Stimulated activated CD4-positive, alpha-beta T cell treated with anti-CD3 and anti-CD28 coated beads, Interleukin-12 subunit alpha, Interleukin-12 subunit beta, amount 100 ng/mL, for 4 hours (primary cell): ENCODE data around the gene LFNG.
"Not testable (repeated sequence)": the region's sequence is repeated elsewhere in the genome, so short reads cannot be mapped to it uniquely, and the experiment has no call there.

ENCODE experiments used
- DNase-seq: peaks from one replicate; pipeline ENCODE4 v3.0.0-alpha.2; 2020

LFNG gene

DNA sequence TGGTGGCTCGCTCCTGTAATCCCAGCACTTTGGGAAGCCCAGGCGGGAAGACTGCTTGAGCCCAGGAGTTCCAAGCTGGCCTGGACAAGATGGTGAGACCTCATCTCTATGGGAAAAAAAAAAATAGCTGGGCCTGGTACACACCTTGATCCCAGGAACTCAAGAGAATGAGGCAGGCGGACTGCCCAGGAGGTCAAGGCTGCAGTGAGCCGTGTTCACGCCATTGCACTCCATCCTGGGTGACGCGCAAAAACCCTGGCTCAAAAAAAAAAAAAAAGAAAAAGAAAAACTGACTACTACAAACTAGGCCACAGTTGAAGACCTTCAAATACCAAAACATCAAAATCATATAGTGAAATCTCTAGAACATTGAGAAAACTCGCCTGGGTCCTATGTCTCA is 31.8 kb downstream of the LFNG start:
- no peak for DNase-seq

DNA sequence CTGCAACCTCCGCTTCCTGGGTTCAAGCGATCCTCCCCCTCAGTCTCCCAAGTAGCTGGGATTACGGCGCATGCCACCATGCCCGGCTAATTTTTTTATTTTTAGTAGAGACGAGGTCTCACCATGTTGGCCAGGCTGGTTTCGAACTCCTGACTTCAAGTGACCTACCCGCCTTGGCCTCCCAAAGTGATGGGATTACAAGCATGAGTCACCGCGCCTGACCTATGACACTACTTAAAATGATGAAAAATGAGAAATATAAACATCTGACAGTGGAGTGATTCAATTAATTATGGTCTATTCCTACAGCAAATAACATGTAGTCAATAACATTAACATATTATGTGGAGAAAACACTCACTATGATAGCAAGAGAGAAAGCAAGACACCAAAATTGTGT is 33.5 kb downstream of the LFNG start:
- no peak for DNase-seq

DNA sequence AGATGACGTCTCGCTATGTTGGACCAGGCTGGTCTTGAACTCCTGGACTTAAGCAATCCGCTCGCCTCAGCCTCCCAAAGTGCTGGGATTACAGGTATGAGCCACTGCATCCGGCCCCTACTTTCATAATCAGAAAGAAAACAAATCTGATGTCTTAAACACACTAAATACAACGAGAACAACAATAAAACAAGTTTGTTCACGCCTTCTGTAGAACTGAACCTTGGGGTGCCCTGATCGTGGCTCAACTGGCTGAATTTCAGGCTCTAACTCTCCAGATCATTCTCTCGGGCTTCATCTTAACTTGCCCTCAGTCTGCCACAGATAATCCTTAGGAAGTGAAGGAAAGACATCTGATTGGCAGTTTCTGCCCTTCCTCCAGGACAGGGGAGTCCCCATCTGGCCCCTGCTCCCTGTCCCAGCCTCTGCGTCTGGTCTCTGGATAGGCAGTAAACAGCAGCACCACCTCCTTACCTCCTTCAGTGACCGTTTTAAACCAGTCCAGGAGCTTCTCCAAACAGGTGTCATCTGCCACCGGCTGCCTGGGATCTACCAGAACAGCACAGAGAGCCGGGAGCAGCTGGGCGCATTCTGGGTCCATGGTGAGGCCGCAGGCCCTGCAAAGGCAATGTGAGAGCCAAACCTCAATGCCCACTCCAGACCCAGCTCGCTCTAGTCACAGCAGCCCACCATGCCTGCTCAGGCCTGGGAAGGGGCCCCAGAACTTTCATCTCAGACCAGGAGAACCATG is 34.4 kb downstream of the LFNG start:
- no peak for DNase-seq

DNA sequence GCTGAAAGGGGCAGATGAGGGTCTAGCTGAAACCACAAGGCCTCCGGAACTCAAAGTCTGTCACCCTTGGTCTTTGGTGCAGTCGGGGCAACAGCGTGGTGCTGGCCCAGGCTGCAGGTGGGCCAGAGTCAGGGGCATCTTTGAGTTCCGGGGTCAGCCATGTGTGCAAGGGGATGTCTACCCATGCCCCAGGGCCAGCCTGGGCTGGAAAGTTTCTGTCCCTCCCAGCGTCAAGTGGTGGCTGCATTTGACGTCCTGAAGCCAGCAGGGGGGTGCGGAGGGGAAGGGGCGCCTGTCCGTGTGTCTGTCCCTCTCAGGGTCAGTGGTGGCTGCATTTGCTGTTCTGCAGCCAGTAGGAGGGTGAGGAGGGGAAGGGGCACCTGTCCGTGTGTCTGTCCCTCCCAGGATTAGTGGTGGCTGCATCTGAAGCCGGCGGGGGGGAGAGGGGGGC is 35.1 kb downstream of the LFNG start:
- DNase-seq, result no peak

DNA sequence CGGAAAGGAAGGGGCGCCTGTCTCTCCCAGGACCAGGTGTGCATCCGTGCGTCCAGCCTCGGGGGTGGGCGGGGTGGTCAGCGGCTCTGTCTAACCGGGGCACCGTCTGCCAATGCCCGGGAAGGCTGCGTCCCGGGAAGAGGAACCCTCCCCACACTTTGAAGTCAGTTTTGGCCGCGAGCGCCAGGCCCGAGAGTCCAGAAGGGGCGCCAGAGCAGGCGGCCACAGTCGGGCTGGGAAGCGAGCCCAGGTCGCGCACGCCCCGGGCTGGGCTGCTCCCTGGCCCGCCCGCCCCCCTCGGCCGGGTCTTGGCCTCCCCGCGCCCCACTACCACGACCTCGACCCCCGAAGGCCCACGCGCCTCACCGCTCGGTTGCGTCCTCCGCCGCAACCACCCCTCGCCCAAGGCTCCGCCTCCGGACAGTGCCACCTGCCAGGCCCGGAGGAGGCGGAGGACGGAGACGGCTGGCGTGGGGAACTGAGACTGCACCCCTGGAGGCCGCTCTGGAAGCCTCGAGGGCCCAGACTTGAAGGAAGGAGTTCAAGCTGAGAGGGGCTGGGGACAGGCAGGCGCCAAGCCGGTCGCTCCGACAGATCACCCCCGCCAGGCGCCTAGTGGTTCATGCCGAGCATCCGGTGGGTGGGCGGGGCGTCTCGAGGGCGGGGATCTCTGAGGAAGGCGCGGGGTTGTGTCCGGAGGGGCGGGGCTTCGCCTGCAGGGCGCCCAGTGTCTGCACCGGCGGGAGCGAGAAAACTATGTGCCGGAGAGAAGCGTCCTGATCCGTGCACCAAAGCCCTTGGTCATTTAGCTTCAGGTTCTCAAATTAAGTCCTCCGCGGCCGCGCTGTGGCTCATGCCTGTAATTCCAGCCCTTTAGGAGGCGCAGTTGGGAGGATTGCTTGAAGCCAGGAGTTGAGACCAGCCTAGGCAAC is 35.8 kb downstream of the LFNG start, which contains the start of gene BRAT1:
BRAT1 (minus strand) TSS at position 404 of the 932 bp plus-strand sequence. CDS start 1,093 bp downstream, outside the sequence.
- DNase-seq, result peak; percentile 97

DNA sequence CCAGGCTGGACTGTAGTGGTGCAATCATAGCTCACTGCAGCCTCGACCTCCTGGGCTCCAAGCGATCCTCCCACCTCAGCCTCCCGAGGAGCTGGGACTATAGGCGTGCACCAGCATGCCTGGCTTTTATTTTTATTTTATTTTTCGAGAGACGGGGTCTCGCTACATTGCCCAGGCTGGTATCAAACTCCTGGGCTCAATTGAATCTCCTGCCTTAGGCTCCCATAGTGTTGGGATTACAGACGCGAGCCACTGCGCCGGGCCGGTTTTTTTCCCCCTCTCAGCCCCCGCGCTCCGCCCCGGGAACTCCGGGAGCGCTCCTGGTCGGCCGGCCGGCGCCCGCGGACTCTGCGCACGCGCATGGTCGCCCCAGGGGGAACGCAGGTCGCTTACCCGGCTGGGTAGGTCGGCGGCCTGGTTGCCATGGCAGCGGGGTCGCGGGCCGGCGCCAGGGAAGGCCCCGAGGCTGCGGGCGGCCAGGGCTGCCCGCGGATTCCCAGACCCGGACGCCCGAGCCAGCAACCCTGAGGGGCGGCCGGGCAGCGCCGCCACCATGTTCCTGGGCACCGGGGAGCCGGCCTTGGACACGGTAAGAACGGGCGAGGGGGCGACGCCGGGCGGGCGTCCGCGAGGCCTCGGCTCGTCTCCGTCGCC is 39.2 kb downstream of the LFNG start, which contains the start of gene IQCE:
IQCE (plus strand) TSS at position 351 of the 654 bp plus-strand sequence; CDS start at position 554, 203 bp downstream.
- DNase-seq, result peak; percentile 90

DNA sequence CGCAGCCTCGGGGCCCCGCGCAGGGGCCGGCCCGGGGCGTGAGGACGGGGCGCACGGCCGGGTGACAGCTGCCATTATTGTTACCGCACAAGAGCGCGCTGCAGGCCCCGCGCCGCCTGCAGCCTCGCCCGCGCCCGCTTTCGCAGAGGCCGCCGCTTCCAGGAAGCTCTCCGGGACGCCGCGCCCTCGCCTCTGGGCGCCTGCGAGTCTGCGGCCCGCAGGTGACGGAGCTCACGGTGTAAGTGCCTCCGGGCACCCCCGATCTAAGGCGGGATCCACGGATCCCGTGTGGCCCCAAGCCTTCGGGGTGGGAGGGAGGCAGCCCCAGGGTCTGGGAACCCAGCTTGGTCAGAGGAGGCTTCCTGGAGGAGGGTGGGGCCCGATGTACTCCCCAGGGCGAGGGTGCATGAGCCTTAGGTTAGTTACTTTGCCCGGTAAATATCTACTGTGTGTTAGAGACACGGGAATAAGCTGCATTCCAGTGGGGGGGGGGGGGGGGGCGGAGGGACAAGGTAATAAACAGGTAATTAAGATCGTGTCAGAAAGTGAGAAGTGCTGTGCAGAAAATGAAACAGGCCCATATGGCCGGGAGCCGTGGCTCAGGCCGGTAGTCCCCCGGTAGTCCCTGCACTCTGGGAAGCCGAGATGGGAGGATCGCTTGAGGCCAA is 39.8 kb downstream of the LFNG start:
- no peak for DNase-seq

DNA sequence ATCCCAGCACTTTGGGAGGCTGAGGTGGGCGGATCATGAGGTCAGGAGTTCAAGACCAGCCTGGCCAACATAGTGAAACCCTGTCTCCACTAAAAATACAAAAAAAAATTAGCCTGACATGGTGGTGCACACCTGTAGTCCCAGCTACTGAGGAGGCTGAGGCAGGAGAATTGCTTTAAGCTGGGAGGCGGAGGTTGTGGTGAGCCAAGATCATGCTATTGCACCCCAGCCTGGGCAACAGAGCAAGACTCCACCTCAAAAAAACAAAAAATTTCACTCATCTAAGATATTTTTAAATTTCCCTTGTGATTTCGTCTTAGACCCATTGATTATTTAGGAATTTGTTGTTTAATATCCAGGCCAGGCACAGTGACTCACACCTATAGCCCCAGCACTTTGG is 44.4 kb downstream of the LFNG start:
- not testable (repeated sequence) for DNase-seq

DNA sequence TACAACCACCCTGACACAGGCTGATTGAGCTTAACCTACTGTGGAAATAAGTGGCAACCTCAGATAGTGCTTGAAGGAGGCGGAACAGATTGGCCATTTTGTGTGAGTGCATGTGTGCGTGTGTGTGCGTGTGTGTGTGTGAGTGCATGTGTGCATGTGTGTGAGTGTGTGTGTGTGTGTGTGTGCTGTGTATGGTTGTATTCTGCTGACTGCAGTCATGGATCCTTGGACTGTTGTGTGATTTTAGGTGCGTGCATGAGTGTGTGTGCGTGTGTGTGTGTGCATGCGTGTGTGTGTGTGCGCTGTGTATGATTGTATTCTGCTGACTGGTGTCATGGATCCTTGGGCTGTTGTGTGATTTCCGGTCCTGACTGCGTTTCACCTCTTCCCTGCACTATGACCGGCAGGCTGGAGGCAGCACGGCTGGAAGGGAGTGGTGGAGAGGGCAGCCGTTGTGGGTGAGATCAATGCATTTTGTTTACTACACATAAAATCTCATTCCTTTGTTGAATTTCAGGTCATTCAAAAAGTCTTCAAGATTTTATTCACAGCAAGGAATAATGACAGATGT is 45.5 kb downstream of the LFNG start:
- DNase-seq, result no peak

DNA sequence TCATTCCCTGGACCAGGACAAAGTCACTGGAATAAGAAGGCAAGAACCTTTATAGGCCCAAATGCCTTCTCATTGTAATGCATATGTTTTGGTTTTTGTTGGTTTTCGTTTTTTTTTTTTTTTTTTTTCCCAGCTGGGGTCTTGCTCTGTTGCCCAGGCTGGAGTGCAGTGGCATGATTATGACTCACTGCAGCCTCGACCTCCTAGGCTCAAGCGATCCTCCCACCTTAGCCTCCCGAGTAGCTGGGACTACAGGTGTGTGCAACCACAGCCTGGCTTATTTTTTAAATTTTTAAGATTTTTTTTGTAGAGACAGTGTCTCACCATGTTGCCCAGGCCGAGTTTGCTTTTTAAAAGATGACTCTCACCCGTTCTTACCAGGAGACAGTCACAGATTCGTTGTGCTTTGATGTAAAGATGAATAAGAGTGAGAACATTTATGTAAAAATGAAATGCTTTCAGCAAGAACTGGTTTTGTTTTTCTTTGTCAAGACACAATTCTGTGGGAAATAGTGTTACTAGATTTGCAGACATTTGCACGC is 46.8 kb downstream of the LFNG start:
- DNase-seq, result no peak

DNA sequence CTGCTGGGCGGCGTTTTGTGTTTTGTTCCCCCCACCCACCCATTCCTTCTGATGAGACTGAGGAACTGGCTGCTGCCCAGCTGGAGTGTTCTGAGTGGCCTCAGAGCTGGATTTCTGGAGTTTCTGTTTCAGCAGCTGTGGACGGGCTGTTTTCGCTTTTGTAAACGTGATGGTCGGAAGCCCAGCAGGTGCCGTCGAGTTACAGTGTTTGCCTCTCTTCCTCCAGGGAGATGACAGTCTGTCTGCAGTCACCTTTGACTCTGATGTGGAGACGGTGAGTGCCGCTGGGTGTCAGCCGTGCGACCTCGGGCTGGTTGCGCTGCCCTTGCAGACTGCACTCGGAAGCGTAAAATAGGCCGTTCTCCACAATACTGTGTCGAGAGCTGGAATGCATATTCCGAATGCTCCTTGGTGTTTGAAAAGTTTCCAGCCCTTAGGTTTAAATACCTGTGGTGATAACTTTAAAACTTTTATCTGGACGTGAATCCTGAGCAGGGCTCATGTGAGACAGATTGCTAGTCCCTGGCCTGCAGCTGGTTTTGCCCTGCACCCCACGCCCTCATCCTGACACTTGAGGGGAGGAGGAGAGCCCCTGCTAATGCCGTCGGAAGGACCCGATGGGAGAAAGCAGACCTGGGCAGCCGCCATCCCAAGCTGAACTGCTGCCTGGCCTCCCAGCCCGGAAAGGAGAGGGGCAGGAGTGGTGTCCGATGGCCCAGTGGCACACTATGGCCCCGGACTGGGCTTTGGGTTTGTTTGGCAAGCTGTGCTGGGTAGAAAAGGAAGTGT is 47.5 kb downstream of the LFNG start:
- DNase-seq, result no peak

DNA sequence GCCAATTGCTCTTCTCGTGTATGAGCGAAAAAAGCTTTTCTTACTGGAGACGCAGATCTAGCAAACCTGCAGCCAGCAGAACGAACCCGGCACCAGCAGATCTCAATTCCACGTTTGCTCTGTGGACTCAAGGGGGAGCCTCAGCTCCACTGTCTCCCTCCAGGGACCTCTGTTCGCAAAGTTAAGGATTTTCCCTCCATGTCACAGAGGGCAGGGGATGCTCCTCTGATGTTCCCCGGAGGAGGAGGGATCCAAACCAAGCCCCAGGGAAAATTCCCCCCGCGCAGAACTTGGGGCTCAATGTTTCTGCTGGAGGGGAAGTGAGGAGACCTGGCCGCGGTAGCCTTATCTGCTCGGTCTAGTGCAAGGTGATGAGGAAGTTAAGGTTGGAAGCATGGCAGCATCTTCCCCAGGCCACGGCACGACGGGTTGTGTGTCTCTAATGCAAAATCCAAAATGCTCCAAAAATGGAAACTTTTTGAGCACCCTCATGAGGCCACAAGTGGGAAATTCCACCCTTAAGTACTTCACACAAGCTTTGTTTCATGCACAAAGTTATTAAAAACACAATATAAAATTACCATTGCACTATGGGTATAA is 48.2 kb downstream of the LFNG start:
- DNase-seq, result no peak

DNA sequence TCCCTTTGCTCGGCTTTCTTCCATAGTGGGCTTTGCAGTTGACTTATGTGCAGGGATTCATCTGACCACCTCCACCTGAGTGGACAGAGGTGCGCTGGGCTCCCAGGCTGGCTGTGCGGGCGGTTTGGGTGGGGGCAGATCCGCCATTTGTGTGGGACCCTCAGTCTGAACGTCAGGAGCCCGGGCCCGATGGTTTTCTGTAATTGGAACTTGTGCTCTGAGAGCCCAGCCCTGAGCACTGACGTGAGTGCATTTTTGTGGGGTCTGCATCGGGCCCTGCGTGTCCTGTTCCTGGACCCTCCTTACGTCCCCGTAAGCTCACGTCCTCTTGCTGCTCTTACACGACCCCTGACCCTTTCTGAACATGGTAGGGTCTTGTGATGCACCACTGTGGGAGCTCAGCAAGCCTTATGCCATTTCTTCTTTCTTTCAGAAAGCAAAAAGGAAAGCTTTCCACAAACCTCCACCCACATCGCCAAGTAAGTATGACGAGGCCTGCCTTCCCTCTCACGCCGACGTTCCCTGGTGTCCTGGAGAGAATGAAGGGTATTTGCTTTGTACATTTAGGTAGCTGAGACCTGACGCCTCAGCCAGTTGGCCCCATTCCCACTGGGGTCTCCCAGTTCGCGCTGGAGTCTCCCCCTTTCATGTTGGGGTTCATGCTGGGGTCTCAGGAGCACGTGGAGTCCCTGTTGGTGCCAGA is 49.1 kb downstream of the LFNG start:
- DNase-seq, result no peak

DNA sequence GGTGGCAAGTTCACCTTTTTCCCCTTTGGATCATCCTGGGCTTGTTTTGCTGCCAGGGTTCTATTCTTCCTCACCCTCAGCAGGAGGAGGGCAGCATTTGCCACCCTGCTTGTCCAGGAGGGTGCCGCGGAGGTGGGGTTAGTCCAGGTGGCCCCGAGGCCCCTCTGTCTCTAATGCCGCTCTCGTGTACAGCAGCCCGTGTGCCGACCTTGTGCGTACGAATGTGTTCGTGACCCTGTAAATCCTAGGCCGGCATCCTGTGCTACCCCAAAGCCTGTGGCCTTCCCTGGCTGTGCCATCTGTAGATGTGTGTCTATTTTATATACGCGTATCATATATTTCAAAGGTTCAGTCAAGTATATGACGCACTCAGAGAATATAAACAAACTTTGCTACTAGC is 49.8 kb downstream of the LFNG start:
- no peak for DNase-seq

DNA sequence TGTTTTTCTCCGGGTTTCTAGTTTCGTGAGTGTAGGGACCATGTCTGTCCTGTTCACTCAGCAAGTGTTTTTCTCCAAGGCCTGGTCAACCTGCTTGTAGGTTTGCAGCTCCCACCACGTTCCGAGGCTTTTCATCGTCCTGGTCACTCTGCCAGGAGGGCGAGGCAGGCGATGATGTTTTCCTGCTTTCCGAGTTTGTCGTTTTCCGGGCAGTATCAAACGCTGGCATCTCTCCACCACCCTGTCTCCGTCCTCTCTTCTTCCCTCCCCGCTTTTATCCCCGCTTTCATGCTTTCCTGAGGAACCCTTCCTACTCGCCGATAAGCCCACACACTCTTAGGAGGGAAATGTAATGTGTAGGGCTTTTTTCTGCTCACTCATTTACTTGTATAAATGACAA is 50.4 kb downstream of the LFNG start:
- no peak for DNase-seq

DNA sequence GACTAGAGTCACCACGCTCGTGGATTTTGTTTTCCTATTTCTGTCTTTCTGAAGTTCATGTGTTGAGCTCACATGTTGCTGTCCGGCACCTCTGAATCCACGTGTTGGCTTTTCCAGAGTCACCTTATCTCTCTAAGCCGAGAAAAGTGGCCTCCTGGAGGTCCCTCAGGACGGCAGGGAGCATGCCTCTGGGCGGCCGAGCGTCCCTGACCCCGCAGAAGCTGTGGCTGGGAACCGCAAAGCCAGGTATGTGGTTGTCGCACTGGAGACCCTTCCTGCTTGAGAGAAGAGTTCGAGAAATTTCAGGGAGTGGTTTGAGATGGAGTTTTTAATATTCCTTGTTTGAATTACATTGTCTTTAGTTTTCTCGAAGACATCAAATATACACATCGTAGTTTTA is 51.8 kb downstream of the LFNG start:
- no peak for DNase-seq

DNA sequence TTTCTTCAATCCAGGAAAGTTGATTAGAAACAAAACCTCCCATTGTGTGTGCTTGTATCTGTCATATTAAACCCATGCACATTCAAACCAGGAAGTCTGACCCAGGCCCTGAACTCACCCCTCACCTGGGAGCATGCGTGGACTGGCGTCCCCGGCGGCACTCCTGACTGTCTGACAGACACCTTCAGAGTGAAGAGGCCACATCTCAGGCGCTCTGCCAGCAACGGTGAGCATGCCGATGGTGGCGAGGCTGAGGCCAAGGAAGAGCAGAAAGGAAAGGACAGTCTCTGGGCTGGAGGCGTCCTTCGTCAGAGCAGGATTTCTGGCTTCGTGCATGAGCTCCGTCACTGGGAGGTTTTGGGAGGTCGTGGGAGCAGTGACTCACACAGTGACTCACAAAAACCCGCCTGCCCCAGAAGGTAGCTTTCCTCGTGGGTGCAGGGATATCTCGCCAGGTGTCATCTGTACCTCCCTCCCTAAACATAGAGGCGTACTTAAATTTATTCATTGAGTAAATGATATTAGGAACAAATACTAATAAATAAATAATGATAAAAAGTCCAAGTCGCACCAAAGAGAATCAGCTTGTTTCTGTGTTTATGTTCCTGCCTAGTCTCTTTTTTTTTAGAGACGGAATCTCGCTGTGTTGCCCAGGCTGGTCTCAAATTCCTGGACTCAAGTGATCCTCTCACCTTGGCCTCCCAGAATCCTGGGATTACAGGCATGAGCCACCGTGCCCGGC is 52.7 kb downstream of the LFNG start:
- no peak for DNase-seq

DNA sequence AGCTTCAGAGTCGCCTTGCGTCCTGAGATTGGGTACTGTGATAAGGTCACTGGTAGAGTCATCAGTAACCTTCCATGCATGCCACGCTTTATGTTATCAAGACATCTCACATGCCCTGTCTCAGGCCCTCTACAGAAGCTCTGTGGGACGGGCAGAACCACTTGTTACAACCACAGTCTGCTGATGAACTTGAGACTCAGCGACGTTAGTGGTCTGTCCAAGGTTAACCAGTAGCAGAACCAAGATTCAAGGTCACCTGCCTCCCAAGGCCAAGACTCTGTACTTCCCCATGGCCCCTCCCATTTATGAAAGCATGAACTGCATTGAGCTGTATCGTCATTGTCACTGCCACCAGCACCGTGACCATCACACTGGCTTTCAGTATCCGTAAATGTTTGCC is 54.2 kb downstream of the LFNG start:
- no peak for DNase-seq

DNA sequence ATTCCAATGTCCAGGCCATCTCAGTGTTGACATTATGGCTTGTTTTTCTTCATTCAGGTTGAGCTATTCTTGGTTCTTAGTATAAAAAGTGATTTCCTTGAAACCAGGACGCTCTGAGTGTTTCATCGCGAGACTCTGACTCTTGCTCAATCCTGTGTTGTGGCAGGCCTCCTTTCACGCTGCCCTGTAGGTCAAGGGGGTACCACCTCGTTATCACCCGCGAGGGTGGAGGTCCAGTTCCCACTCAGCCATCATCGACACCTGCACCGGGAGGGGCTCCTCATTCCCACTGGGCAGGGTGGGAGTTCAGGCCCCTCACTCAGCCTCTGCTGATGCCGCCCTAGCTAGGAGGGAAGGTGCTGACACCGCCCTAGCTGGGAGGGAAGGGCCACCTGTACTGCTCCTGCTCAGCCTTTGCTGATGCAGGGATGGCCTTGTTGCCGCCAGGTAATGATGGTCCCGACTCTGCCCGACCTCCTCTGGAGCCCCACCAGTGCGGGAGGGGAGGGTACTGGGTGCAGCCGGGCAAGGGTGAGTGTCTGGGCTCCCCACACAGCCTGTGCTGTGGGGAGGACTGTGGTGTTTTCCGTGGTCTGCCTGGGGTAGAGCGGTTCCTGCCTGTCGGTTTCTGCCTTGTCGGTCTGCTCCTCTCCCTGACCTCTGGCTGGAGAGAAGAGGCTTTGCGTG is 55.6 kb downstream of the LFNG start:
- no peak for DNase-seq
